A549 (cell line): ENCODE results near the gene TMEM129. TPM values are rescaled to one million over a fixed set of nuclear protein-coding genes. Genes with fewer than 3 reads are reported as not detected.

Source experiments
- ATAC-seq, 2 experiments: fragments of 200-7000 bp in 1 of 2; fragments of >200 bp in 1 of 2; cut with Nextera tagmentation in 1 of 2; cut with Tn5 transposase in 1 of 2; 3 replicates each; pipeline versions ENCODE4 v1.8.0 to v1.9.1; 2018 to 2020; ENCODE audit warnings: mild to moderate bottlenecking in 1 of 2, moderate library complexity in 1 of 2
- CTCF ChIA-PET: fragments of 300-600 bp; sonication (Branson Sonifier 250); formaldehyde crosslinking; extraction: SDS; loops from one replicate; lab custom pipeline; 2021; ENCODE audit warnings: antibody characterized with exemption, inconsistent platforms; lab: Yijun Ruan, JAX
- POLR2A ChIA-PET: fragments of 350-600 bp; formaldehyde crosslinking; extraction: SDS; loops from one replicate; lab custom pipeline; 2021; ENCODE audit warnings: antibody characterized with exemption, inconsistent platforms; lab: Yijun Ruan, JAX
- DNase-seq, 2 experiments: peaks; one replicate each; pipeline versions ENCODE4 v3.0.0 to v3.0.0-alpha.2; 2011 to 2016; ENCODE audit warnings: low read depth in 1 of 2, low spot score in 1 of 2
- FAIRE-seq: peaks from 2 replicates; lab custom pipeline; 2011; peaks lifted over from hg19 to GRCh38; lab: Jason Lieb, UNC
- H3K27ac ChIP-seq, 2 experiments: fragments of >200 bp; sonication (Bioruptor Twin); formaldehyde crosslinking; 3 replicates each; pipeline ENCODE4 v1.5.1; 2016 to 2017
- H3K4me1 ChIP-seq: fragments of >200 bp; sonication (Bioruptor Twin); formaldehyde crosslinking; 3 replicates; pipeline ENCODE4 v1.6.1; 2016
- H3K4me2 ChIP-seq: fragments of >200 bp; sonication (Bioruptor Twin); formaldehyde crosslinking; 3 replicates; pipeline ENCODE4 v1.6.1; 2016
- H3K4me3 ChIP-seq: fragments of >200 bp; sonication (Bioruptor Twin); formaldehyde crosslinking; 3 replicates; pipeline ENCODE4 v1.5.1; 2016
- H3K9me3 ChIP-seq: fragments of >200 bp; sonication (Bioruptor Twin); formaldehyde crosslinking; 3 replicates; pipeline ENCODE4 v1.6.1; 2016
- CBX2 ChIP-seq: fragments of 200-600 bp; sonication (generic); IDR thresholded peaks from 2 replicates; pipeline ENCODE4 v1.6.1; 2016; ENCODE audit warnings: low read depth, mild to moderate bottlenecking, borderline replicate concordance
- CHD2 ChIP-seq: fragments of 150-350 bp; IDR thresholded peaks from 2 replicates; pipeline ENCODE4 v1.6.1; 2014; ENCODE audit warnings: low read length; ENCODE audit not compliant: partially characterized antibody
- ESRRA ChIP-seq: fragments of 150-350 bp; IDR thresholded peaks from 2 replicates; pipeline ENCODE4 v1.6.1; 2014; ENCODE audit warnings: mild to moderate bottlenecking, low read length, borderline replicate concordance
- HDAC2 ChIP-seq: fragments of 200-600 bp; sonication (generic); IDR thresholded peaks from 2 replicates; pipeline ENCODE4 v1.6.1; 2016
- HEYL ChIP-seq: fragments of 250-450 bp; sonication (Bioruptor Pico); IDR thresholded peaks from 2 replicates; pipeline ENCODE4 v1.8.0; 2021; ENCODE audit warnings: mild to moderate bottlenecking, moderate library complexity
- HOXA7 ChIP-seq: fragments of 250-450 bp; sonication (Bioruptor Pico); IDR thresholded peaks from 2 replicates; pipeline ENCODE4 v1.5.0; 2020; ENCODE audit warnings: mild to moderate bottlenecking, moderate library complexity
- JUNB ChIP-seq: fragments of >200 bp; sonication (Bioruptor Twin); formaldehyde crosslinking; IDR thresholded peaks from 2 replicates; pipeline ENCODE4 v1.6.1; 2016
- KDM1A ChIP-seq: fragments of 200-600 bp; sonication (generic); IDR thresholded peaks from 2 replicates; pipeline ENCODE4 v1.6.1; 2016; ENCODE audit warnings: low read depth, mild to moderate bottlenecking
- KDM5A ChIP-seq: fragments of 200-600 bp; sonication (generic); IDR thresholded peaks from 2 replicates; pipeline ENCODE4 v1.6.1; 2016; ENCODE audit warnings: antibody characterized with exemption, mild to moderate bottlenecking
- MAFK ChIP-seq: fragments of 450-650 bp; IDR thresholded peaks from 2 replicates; pipeline ENCODE4 v1.6.1; 2014; ENCODE audit not compliant: partially characterized antibody
- MAZ ChIP-seq: fragments of 150-350 bp; IDR thresholded peaks from 2 replicates; pipeline ENCODE4 v1.6.1; 2014; ENCODE audit warnings: antibody characterized with exemption, low read depth, low read length, borderline replicate concordance
- NFE2L2 ChIP-seq: fragments of 150-350 bp; conservative IDR thresholded peaks from 2 replicates; pipeline ENCODE4 v1.6.1; 2014; ENCODE audit warnings: low read length
- POLR2A ChIP-seq: IDR thresholded peaks from 2 replicates; pipeline ENCODE4 v1.6.1; 2012; ENCODE audit warnings: mild to moderate bottlenecking, low read length
- TP53 ChIP-seq: fragments of 250-450 bp; sonication (Bioruptor Pico); IDR thresholded peaks from 2 replicates; pipeline ENCODE4 v1.5.0; 2021; ENCODE audit warnings: mild to moderate bottlenecking, moderate library complexity
- ZC3H11A ChIP-seq: fragments of 450-650 bp; IDR thresholded peaks from 2 replicates; pipeline ENCODE4 v1.6.1; 2014; ENCODE audit warnings: antibody characterized with exemption, mild to moderate bottlenecking
- WGBS: methylation state at CpG from one replicate; pipeline ENCODE4 v1.1.6; 2017; ENCODE audit errors: missing lambda C conversion rate; 5-methylcytosine and 5-hydroxymethylcytosine counted together
- polyA plus RNA-seq, 4 experiments: library from polyadenylated mRNA; depleted of rRNA in 3 of 4; stranded (reverse); fragments of >200 nt; fragmentation: RNase III in 1 of 4; extraction: RNeasy Plus Mini Kit Qiagen cat#74134 plus additional on column Dnase treatment in 1 of 4; gene quantifications; 2 replicates in 3 of 4; 3 replicates in 1 of 4; pipeline ENCODE4 v1.2.3, GENCODE V29; 2011 to 2017
- TF ChIP-seq, protein P1 (sequence below): fragments of >200 bp; sonication (Bioruptor Twin); formaldehyde crosslinking; IDR thresholded peaks from 3 replicates; pipeline ENCODE4 v1.5.1; 2016
- TF ChIP-seq, protein P2 (sequence below): fragments of 200-600 bp; sonication (generic); IDR thresholded peaks from 2 replicates; pipeline ENCODE4 v1.6.1; 2016; ENCODE audit warnings: antibody characterized with exemption, mild to moderate bottlenecking, moderate library complexity
- TF ChIP-seq, protein P3 (sequence below): IDR thresholded peaks from 2 replicates; pipeline ENCODE4 v1.6.1; 2012
- TF ChIP-seq, protein P4 (sequence below): fragments of >200 bp; sonication (Bioruptor Twin); formaldehyde crosslinking; IDR thresholded peaks from 3 replicates; pipeline ENCODE4 v1.6.1; 2016
- TF ChIP-seq, protein P5 (sequence below): IDR thresholded peaks from 2 replicates; pipeline ENCODE4 v1.6.1; 2012; ENCODE audit warnings: low read depth, borderline replicate concordance

The TMEM129 gene
- polyA plus RNA-seq, 2 of the 4 experiments (the other 2 are of a cell fraction): 12.7 to 20.4 TPM

DNA sequence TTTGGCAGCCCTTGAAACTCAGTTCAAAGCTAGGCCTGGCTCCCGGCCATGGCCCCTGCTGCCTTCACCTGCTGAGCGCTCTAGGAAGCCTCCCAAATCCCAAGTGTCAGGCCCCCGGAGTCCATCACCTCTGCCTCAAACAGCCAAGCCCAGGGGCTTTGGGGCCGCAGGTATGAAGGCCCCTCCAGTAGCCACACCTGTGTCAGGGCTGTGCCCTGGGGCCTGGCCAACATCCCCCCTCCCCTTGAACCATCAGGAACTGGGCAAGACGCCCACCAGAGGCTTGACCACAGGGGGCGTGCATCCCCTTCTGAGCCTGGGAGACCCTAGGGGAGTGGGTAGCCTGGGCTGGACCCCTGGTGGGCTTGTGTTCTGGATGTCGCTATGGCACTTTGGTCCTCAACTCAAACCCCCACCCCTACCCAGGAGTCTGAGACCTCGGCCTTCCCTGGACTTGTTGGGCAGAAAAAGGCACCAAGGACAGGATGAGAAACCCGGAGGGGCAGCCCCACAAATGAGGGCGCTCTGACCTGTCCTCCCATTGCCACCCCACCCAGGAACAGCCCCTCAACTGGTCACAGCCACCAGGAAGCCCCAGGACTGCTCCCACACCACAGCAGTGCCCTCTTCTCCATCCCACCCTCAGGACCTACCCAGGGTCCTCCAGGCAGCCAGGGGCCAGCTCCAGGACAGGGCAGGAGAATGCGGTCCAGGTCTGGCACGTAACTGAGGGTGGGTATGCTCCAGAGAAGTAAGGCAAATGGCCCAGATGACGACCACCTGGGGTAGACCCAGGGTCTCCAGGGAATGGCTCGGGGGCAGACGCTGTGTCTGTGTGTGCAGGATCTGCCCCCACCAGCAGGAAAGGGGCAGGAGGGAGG is 4.8 kb downstream of the TMEM129 start:
- H3K27ac ChIP-seq: no peak overlapping the region
- WGBS: 91% methylated on average over 11 of the region's 15 CpGs
- no peak overlapping the region for H3K4me3 ChIP-seq
- no peak overlapping the region for H3K4me2 ChIP-seq
- POLR2A ChIA-PET: no interaction called here
- H3K4me1 ChIP-seq: peaks cover 21% of the 10 kb centered on the region
- CTCF ChIA-PET: interaction anchor here (2.1 kb wide), 1 partner anchor 9 kb away, joined by 6 read pairs; no protein-coding TSS in a partner anchor
- no peaks in the 10 kb centered on the region for H3K9me3 ChIP-seq
- DNase-seq (no peak), ATAC-seq (no peak), FAIRE-seq (no peak)
- TF ChIP-seq NFE2L2 (no peak), POLR2A (no peak), ESRRA (no peak), KDM5A (no peak), KDM1A (no peak)
- TF ChIP-seq, protein P1, sequence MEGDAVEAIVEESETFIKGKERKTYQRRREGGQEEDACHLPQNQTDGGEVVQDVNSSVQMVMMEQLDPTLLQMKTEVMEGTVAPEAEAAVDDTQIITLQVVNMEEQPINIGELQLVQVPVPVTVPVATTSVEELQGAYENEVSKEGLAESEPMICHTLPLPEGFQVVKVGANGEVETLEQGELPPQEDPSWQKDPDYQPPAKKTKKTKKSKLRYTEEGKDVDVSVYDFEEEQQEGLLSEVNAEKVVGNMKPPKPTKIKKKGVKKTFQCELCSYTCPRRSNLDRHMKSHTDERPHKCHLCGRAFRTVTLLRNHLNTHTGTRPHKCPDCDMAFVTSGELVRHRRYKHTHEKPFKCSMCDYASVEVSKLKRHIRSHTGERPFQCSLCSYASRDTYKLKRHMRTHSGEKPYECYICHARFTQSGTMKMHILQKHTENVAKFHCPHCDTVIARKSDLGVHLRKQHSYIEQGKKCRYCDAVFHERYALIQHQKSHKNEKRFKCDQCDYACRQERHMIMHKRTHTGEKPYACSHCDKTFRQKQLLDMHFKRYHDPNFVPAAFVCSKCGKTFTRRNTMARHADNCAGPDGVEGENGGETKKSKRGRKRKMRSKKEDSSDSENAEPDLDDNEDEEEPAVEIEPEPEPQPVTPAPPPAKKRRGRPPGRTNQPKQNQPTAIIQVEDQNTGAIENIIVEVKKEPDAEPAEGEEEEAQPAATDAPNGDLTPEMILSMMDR: no peak

DNA sequence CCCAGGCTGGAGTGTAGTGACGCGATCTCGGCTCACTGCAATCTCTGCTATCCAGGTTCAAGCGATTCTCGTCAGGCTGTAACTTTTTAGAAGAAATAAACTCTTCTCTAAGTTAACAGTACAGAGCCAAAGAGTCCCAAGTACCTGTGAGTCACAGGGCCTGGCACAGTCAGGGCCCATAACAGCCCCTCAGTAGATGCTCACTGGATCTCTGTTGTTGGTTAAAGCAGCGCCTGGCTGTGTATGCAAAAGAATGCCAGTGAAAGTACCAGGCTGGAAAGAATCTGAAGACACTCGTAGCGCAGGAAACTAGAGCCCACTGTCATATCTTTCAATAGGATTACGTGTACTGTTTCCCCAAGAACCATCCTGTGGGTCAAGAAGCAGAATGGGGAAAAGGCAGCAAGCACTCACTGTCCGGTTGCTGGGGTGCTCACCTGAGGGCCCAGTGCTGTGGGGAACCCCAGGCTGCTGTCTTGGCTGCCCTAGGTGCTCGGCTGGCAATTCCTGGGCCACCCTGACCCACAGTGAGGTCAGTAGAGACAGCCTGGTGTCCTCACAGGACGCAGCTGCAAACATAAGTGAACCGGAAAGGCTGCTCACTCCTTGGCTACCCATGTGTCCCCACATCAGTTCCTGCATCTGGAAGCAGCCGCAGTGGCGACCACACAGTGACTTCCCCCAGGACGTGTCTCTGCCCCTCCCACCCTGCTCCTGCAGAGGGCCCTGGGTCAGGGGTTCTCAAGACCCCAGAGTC is 5.9 kb downstream of the TMEM129 start:
- Histone ChIP-seq H3K9me3 (no peaks in the 10 kb centered on the region), H3K4me3 (no peak overlapping the region), H3K4me1 (peaks cover 28% of the 10 kb centered on the region), H3K4me2 (no peak overlapping the region), H3K27ac (no peak overlapping the region)
- 81% methylated on average over 15 of the region's 16 CpGs for WGBS
- TF ChIP-seq HEYL: no peak
- no peak for TF ChIP-seq HOXA7
- TF ChIP-seq CBX2: no peak
- TF ChIP-seq, protein P2, sequence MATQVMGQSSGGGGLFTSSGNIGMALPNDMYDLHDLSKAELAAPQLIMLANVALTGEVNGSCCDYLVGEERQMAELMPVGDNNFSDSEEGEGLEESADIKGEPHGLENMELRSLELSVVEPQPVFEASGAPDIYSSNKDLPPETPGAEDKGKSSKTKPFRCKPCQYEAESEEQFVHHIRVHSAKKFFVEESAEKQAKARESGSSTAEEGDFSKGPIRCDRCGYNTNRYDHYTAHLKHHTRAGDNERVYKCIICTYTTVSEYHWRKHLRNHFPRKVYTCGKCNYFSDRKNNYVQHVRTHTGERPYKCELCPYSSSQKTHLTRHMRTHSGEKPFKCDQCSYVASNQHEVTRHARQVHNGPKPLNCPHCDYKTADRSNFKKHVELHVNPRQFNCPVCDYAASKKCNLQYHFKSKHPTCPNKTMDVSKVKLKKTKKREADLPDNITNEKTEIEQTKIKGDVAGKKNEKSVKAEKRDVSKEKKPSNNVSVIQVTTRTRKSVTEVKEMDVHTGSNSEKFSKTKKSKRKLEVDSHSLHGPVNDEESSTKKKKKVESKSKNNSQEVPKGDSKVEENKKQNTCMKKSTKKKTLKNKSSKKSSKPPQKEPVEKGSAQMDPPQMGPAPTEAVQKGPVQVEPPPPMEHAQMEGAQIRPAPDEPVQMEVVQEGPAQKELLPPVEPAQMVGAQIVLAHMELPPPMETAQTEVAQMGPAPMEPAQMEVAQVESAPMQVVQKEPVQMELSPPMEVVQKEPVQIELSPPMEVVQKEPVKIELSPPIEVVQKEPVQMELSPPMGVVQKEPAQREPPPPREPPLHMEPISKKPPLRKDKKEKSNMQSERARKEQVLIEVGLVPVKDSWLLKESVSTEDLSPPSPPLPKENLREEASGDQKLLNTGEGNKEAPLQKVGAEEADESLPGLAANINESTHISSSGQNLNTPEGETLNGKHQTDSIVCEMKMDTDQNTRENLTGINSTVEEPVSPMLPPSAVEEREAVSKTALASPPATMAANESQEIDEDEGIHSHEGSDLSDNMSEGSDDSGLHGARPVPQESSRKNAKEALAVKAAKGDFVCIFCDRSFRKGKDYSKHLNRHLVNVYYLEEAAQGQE: no peak
- TF ChIP-seq MAZ: no peak
- no peak for TF ChIP-seq HDAC2
- no peak for TF ChIP-seq MAFK
- no peak for TF ChIP-seq NFE2L2
- TF ChIP-seq, protein P3, sequence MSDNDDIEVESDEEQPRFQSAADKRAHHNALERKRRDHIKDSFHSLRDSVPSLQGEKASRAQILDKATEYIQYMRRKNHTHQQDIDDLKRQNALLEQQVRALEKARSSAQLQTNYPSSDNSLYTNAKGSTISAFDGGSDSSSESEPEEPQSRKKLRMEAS: no peak
- TF ChIP-seq, protein P4, sequence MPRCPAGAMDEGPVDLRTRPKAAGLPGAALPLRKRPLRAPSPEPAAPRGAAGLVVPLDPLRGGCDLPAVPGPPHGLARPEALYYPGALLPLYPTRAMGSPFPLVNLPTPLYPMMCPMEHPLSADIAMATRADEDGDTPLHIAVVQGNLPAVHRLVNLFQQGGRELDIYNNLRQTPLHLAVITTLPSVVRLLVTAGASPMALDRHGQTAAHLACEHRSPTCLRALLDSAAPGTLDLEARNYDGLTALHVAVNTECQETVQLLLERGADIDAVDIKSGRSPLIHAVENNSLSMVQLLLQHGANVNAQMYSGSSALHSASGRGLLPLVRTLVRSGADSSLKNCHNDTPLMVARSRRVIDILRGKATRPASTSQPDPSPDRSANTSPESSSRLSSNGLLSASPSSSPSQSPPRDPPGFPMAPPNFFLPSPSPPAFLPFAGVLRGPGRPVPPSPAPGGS: no peak
- no peak for TF ChIP-seq TP53 (CRISPR knock-in tag)
- no peak for TF ChIP-seq CHD2
- TF ChIP-seq, protein P5, sequence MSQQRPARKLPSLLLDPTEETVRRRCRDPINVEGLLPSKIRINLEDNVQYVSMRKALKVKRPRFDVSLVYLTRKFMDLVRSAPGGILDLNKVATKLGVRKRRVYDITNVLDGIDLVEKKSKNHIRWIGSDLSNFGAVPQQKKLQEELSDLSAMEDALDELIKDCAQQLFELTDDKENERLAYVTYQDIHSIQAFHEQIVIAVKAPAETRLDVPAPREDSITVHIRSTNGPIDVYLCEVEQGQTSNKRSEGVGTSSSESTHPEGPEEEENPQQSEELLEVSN: no peak
- no peak for TF ChIP-seq ZC3H11A
- TF ChIP-seq JUNB: no peak
- FAIRE-seq: no peak
- POLR2A ChIA-PET: no interaction called here
- ATAC-seq: no peak
- DNase-seq: no peak
- CTCF ChIA-PET: interaction anchor here (2.1 to 3.5 kb wide), 2 partner anchors 10 to 22 kb away, joined by 6 to 17 read pairs; no protein-coding TSS in a partner anchor
